GM15510 (cell line): ENCODE results near the gene GPD1L.

ENCODE experiments used
- POLR2A ChIP-seq: IDR thresholded peaks from 3 replicates; pipeline ENCODE4 v1.6.1; 2011; ENCODE audit warnings: borderline replicate concordance; ENCODE audit not compliant: insufficient read length; ENCODE audit errors: extremely low read depth

GPD1L gene

DNA sequence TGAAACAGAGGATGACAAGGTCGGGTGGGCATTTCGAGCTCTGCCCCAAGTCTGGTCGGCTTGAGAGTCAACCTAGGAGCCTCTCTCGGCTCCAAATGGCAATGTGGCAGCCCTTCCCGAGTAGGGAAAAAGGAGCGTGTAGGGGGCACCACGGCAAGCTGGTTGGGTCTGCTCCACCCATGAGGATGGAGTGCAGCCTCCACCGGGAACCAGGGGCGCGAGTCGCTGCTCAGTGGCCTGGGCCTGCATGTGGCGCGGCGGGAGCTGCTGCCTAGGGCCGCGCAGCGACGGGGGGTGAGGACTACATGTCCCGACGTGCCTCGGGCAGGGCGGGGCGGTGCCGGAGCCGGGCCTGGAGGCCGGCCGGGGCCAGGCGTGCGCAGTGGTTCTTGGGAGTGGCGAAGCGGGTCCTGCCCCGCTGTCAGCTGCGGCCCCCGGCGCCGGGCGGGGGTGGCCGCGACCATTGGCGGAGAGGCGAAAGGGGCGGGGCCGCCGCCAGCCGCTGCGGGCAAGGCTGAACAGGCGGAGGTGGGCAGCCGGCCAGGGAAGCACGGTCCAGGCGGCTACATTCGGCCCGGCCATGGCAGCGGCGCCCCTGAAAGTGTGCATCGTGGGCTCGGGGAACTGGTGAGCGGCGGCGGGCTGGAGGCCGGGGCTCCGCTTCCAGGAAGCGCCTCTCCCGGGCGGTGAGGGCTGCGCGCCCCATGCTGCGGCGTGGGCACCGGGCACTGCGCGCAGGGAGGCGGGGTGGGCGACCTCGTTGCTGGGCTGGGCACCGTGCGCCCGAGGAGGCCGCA lies at the start of gene GPD1L:
GPD1L (plus strand) TSS at position 489 of the 797 bp plus-strand sequence; CDS start at position 581, 92 bp downstream.
- TF ChIP-seq POLR2A: peak; percentile 57

DNA sequence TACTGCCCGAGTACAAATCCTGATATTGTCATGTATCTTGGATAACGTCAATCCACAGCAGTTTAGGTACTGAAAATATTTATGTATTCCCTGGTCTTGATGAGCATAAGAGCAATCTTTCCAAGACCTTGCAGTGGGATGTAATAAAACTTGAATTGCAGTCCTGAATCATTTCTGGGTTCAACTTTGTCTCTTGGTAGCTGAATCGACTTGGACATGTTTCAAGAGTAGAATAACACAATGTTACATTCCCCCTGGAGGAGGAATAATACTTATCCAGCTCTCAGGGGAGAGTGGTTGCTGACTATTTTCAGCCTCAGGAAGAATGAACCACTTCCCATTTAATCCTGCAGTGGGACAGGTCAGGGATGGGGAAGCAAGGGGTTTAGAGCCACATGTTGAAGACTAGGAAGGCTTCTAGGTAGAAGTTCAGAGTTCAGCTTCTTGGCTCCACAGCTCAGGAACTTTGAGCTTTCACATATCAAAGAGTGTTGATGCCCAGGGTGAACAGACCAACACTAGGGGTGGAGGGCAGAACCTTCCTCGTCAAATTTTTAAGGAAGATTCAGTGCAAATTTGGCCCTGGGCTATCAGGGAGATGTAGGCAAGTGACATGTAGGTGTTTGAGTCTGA lies 43.4 kb upstream of the GPD1L start:
- no peak for TF ChIP-seq POLR2A

DNA sequence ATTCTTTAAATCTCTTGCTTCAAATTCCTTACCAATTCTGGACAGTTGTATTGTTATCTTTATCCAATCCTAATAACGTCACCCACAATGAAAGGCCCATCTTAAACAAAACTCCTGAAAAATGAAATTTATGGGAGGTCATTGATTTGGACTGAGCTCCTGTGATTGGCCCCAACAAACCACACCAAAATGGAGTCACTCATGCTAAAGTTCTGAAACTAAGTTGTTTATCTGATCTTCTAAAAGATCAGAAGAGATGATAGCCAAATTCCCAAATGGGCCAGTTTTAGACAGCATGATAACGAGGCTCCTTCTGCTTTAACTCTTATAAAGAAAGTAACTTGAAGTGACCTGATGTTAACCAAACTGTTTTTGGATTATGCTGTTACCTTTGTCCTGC lies 39.7 kb upstream of the GPD1L start:
- TF ChIP-seq POLR2A: no peak

DNA sequence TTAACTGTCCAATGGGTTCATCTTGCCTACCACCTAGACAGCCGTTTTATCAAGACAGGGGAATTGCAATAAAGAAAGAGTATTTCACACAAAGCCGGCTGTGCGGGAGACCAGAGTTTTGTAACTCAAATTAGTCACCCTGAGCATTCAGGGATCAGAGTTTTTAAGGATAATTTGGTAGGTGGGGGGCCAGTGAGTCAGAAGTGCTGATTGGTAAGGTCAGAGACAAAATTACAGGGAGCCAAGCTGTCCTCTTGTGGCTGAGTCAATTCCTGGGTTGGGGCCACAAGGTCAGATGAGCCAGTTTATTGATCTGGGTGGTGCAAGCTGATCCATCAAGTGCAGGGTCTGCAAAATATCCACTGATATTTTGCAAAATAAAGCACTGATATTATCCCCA lies 29.9 kb upstream of the GPD1L start:
- TF ChIP-seq POLR2A: no peak

DNA sequence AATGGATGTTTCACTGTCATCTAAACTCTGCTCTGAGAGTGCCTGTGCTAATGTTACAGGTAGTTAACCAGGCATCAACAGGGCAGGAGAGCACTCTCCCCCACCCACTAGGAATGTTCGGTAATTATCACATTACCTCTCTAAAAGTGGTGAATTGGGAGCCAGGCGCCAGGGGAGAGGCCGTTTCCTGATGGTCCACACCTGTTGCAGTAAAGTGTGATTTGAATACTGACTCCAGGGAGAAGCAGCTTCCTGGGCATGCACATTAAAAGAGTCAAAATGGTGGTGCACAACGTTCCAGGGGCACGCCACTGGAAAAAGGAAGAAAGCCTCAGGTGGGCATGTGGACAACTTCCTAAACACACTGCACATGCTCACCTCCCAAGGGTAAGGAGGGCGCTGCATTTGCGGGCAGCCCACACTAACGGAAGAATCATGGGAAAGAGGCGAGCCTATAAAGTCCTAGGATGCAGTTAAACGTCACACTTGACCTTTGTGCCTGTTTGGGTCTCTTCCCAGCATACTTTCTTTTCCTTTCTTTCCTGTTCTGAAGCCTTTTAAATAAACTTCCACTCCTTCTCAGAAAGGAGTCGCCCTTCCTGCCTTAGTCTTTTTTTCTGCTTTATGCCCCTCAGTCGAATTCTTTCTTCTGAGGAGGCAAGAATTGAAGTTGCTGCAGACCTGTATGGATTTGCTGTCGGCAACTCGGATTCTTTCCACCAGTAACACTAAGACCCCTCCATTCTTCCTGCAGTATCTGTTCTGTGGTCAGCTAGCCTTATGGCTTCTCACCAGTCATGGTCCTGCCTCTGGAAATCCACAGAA lies 28.9 kb upstream of the GPD1L start:
- no peak for TF ChIP-seq POLR2A

DNA sequence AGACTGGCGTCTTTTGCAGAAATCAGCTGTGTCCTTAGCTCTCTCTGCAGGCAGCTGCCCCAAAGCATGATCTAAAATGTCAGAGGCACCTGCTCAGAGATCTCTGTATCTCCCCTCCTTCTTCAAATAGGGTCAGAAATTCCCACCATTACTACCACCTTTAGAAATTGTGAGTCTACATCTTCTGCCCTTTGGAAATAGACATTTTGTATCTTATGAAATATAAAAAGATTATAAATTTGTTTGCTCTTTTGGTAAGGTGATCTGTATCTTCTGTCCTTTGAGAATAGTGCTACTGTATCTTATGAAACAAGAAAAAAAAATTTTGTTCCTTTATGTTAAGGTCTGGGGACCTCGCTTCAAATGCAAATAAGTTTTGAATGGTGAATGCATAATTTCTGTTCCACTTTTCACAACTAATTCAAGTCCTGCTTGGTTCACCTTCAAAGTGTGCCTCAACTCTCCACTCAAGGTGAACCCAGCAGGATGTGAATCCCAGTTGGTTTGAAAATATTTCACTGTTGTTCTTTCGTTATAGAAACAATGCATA lies 28.3 kb upstream of the GPD1L start:
- no peak for TF ChIP-seq POLR2A

DNA sequence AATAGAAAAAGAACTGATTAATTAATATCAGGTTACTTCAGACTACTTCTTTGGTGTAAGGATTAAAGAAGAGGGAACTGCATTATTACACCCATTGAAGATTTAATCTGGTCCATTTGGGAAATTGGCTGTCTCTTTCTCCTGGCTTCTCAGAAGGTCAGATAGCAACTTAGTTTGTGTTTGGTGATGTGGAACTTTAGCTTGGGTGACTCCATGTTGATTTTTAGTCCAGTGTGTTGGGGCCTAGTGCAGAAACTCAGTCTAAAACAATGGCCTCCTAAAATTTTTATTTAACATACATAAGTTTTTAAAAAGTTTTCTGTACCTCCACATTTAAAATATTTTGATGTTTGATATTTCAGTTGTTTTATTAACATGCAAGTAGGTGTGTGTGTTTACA lies 27.6 kb upstream of the GPD1L start:
- TF ChIP-seq POLR2A: no peak

DNA sequence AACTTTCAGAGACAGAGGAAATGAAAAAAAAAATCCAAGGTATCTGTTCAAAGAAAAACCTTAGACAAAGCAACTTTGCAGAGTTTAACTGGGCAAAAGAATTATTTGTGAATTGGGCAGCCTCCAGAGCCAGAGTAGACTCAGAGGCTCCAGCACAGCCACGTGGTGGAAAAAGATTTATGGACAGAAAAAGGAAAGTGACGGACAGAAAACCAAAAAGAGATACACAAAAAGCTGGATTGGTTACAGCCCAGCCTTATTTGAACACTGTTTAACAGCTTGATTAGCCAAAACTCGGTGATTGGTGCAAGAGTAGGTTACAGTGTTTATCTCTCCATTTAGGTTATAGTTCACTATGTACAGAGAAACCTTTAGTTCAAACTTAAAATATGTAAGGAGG lies 23.7 kb upstream of the GPD1L start:
- no peak for TF ChIP-seq POLR2A

DNA sequence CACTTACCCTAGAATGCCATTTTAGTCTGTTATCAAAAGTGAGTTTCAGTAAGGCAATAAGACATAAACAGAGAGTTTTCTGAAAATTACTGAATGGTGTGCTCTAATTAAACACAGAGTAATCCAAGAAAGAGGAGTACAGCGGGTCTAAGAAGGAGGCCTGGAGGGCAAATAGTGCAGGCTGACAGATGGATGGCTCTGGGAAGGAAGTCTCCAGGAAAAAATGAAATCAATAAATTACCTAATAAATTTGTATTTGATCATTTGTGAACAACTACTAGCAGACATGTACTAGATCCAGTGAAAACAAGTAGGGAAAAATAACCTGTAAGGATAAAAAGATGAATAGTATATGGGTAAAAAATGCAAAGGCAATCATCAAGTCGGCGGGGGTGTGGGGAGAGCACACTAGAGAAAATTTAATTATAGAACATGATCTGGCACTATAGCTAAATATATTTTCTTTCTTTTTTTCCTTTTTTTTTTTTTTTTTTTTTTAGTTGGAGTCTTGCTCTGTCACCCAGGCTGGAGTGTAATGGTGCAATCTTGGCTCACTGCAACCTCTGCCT lies 22.6 kb upstream of the GPD1L start:
- no peak for TF ChIP-seq POLR2A

DNA sequence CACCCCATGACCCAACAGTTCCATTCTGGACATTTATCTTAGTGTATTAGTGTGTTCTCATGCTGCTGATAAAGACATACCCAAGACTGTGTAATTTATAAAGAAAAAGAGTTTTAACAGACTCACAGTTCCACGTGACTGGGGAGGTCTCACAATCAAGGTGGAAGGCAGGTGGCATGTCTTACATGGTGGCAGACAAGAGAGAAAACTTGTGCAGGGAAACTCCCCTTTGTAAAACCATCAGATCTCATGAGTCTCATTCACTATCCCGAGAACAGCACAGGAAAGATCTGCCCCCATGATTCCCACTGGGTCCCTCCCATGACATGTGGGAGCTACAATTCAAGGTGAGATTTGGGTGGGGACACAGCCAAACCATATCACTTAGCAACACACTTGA lies 21.6 kb upstream of the GPD1L start:
- TF ChIP-seq POLR2A: no peak

DNA sequence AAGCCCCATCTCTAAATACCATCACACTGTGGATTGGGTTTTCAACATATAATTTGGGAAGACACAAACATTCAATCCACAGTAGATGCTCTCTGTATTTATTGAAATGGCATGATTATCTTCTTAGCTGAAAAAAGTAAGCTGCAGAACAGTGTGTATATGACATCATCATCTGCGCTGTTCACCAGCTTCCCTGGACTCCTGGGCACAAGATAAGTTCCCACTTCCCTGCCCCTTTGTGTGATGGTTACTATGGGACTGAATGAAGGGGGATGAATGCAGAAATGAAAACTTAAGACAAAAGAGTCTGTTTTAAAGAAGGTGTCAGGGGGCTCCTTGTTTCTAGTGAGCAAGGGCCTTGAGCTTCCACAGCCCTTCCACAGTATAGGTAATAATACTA lies 20.0 kb upstream of the GPD1L start:
- TF ChIP-seq POLR2A: no peak

DNA sequence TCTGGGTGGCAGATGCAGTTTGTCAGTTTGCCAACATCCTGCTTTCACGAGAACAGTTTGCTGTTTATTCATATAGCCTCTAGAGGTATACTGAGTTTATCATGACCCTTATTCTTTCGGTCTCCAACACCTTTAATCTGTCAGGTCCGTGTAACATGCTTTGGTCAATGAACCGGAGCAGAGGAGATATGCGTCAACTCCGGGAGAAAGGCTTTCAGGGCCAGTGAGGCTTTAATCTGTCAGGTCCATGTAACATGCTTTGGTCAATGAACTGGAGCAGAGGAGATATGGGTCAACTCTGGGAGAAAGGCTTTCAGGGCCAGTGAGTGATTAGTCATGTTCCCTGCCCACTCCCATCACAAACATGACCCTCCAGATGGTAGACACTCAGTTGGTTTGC lies 16.9 kb upstream of the GPD1L start:
- no peak for TF ChIP-seq POLR2A

DNA sequence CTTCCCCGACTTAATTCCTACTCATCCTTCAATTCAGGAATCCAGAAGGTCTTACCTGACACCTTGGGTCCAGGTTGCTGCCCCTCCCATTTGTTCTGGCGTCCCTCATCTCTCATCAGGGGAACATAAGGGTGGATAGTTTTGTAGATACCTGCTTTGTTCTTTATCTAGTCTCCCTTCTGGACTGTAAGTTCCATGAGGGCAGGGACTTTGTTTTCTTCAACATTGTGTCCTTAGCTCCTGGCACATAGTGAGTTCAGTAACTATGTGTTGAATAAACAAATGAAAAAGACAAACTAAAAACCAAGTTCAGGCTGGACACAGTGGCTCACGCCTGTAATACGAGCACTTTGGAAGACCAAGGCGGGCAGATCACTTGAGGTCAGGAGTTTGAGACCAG lies 13.2 kb upstream of the GPD1L start:
- TF ChIP-seq POLR2A: no peak

DNA sequence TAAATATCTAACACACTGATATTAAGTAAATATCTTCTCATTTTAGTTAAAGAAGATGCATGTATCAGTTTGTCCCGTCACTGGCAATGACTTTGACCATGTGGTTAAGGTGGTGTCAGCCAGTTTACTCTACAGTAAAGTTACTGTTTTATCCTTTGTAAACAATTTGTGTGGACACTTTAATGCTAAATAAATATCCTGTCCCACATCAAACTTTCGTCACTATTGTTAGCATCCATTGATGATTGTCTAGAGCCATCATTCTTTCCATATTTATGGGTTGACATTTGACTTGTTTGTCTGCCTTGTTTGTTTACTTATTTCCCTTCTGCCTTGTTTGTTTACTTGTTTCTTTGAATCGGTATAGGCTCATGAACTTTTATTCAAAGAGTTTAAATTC lies 11.0 kb upstream of the GPD1L start:
- no peak for TF ChIP-seq POLR2A

DNA sequence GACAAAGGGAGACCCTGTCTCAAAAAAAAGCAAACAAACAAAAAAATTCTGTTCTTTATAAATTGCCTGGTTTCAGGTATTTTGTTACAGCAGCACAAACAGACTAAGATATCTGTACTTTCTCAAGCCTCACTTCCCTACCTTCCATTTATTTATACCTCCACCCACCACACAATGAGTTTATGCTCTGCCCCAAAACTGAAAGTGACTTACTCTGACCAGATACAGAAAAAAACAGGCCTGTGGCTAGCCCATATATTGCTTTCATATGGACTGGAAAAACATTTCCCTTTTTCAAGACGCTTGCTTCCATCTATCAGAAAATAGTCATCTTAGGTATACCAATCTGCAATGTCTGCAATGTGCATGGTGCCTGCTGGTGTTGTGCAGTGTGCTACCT lies 8.7 kb upstream of the GPD1L start:
- TF ChIP-seq POLR2A: no peak
